GM19351 (cell line): ENCODE data around the gene RNF187.
A peak's percentile ranks its signal among the peaks of the same experiment; 100 is the strongest.
"Not testable (repeated sequence)": the region's sequence is repeated elsewhere in the genome, so short reads cannot be mapped to it uniquely, and the experiment has no call there.

ENCODE experiments used
- ATAC-seq: cut with Tn5 transposase; IDR thresholded peaks from one replicate; pipeline ENCODE4 v1.9.1; 2021; ENCODE audit warnings: mild to moderate bottlenecking, moderate library complexity; ENCODE audit not compliant: unreplicated experiment

The RNF187 gene

DNA sequence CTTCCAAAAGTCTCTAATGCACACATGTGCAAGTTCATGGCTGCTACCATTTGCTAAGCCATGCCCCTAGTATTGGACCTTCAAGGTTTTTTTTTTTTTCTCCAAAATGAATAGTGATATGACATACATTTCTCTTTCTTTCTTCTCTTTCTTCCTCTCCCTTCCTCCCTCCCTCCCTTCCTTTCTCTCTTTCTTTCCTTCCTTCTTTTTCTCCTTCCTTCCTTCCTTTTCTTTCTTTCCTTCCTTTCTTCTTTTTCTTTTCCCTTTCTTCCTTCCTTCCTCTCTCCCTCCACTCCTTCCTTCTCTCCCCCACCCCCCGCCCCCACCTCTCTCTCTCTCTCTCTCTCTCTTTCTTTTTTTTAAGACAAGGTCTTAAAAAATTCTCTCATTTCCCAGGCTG lies 3.4 kb upstream of the RNF187 start:
- ATAC-seq: no peak

DNA sequence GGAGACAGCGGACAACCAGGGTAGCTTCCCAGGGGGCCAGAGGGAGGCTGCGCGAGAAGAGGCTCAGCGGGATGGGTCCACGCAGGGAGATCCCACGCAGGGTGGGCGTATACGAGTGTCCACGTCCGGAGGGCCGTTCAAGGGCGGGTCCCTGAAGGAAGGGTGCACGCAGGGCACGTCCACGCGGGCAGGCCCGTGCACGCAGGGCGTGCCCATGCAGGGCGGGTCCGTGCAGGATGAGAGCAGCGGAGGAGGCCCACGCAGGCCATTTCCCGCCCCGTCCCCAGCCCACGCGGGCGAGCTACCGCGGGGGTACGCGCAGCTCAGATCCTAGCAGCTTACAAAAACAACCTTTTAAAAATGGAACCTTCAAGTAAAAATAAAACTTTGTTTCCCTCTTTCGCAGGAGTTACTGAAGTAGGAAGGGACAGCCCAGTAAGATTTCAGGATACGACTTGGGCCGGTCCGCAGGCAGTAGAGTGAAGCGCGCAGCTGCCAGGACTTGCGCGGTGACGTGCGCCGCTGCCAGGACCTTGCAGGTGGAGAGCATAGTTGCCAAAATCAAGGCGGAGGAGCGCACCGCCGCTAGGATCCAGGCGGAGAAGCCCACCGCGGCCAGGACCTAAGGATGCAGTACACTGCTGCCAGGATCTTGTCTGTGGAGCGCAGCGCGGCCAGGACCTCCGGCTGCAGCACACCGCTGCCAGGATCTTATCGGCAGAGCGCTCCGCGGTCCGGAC lies 416 bp upstream of the RNF187 start:
- ATAC-seq: peak; percentile 57

DNA sequence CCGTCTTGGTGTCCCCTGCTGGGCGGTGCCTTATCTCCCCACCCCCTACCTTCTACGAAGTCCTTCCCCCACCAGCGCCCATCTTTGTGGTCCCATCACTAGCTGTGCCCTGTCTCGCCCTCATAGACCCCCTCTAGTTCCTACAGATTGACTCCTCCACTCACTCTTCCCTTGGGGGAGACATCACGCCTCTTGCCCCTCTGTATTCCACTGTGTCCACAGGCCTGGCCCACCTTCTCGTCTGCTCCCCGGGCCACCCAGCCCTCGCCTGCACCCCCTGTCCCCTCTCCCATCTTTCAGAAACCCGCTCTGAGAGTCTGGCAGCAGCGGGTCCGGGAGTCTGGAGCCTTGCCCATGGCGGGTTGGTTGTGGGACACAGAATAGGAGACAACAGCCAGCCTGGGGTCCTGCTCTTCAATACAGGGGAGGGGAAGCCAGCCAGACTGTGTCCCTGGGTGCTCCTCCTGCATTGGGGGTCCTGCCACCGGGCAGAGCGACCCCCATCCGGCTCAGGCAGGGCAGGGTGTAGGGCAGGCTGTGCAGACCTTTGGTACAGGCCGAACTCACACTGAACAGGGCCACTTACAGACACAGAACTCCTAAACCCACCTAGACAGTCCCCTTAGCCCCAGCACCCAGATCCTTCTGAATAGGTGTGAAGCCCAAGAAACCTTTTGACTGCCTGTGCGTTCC lies 1.1 kb downstream of the RNF187 start:
- no peak for ATAC-seq

DNA sequence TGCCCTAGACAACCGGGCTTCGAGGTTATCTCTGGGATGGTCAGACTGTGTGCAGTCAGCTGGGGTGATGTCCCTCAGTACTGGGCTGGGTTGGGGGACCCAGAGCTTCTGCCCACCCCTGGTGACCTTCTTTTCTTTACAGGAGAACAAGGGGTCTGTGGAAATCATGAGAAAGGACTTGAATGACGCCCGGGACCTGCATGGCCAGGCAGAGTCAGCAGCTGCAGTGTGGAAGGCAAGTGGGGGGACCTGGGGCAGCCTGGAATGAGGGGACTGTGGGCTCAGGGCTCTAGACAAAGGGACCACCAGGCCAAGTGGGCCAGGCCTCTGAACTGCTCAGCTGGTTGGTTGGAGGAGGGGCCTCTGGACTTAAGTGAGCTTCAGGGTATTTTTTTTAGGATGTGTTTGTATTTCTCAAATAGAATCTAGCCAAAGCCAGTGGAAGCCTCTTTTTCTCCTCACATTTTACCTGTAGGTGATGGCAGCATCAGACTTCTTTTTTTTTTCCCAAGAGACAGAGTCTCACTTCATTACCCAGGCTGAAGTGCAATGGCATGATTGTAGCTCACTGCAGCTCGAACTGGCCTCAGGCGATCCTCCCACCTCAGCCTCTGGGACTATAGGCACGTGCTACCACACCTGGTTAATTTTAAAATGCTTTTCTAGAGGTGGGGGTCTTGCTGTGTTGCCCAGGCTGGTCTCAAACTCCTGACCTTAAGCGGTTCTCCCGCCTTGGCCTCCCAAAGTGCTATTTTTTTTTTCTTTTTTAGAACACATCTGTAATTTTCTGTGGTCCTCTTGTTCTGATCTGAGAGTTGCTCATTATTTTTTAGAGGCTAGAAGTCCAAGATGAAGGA lies 1.9 kb downstream of the RNF187 start:
- no peak for ATAC-seq

DNA sequence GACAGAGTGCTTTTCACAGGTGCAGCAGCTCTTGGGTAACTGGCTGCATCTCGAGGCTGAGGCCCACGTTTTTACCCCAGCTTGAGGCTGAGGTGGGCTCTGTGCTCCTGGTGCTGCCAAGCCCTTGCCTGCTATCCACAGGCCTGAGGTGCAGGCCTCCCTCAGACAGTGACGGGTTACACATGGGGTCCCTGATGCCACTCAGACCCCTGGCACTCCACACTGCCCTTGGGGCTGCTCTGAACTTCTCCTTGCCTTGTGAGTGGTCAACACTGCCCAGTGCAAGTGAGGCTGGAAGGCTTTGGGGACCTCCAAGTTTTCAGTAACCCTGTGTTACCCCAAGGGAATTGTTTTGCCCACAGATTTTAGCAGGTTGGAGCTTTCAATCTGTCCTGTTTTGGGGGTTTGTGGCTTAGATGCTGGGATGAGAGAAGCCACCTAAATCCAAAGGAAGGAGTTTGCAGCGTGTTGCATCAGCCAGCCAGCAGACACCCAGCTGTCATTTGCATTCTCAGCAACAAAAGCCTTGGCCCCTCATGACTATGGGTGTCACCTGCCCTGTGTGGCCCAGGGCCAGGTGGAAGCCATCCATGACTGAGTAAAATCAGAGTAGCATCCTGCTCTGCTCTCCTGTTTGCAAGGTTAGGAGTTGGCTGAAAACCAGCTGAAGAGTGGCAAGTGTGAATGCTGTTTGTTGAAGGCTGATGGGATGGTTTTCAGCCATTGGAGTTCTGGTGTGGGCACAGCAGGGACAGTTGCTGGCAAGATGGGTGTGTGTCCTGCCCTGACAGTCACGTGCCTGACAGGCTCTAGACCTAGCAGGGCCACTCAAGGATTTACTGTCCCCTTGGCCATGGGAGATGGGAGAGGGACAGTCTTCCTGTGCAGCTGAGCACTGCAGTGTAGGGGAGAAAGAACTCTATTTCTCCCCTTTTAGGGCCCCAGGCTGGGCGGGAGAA lies 3.2 kb downstream of the RNF187 start:
- ATAC-seq: no peak

DNA sequence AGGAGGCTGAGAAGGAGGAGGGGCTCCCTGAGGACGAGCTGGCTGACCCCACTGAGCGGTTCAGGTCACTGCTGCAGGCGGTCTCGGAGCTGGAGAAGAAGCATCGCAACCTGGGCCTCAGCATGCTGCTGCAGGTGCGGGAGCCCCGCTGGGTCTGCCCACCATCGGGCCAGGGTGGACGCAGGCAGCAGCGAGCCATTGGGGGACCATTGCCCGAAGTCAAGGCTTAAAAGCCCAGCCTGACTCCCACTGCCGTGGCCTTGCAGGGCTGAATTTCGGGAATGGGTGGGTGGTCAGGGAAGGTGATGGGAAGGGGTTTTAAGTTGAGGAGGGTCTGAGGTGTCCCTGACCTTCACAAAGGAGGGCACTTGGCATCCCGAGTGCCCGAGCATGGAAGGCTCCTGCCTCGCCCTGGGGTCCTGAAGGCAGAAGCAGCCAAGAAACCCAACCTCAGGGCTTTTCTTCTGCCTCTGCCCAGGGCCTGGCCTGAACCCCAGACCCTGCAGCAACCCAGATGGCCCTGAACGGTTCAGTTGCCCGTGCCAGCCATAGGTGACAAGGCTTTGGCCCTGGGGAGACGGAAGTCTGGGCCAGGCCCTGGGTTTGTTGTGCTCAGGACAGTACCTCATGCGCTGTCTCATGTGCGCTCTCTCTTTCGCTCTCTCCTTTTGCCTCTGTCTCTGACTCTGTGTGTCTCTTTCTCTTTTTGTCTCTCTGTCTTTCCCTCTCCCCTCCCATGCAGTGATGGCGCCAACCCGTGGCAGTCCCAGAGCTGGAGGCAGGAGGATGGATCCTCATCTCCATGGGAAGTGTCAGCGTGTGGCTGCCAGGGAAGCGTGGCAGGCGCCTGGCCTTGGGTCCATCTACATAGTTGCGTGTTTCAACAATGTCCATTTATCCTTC lies 6.2 kb downstream of the RNF187 start:
- no peak for ATAC-seq

DNA sequence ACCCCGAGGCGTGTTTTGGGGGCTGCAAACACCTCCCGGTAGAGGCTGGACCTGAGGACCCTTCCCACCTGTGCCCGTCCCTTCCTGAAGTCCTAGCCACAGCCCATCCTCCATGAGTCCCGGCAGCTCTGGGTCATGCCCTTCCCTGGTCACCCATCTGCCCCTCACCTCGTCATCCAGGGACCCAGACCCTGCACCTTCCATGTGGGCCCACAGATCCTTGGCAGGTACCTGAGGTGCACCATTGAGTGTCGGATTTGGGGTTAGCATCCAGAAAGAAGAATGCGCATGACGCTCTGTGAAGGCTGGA lies 6.8 kb downstream of the RNF187 start:
- ATAC-seq: no peak

DNA sequence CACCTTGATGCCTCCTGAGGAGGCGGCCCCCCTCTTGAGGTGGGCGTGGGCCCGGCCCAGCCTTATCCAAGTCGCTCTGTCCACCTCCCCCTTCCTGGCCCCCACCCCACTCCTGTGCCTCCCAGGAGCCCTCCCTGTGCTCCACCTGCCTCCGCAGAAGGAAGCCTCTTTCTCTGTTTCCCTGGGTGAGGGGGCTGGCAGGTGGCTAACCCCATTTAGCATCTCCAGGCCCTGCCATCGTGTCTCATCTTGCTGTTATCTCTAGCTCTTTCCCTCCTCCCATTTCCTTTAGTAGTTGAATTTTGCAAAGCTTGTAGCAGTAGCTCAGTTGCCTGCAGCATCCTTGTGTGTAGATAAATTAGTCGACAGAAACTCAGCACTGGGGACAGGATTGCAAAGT lies 7.2 kb downstream of the RNF187 start:
- ATAC-seq: no peak

DNA sequence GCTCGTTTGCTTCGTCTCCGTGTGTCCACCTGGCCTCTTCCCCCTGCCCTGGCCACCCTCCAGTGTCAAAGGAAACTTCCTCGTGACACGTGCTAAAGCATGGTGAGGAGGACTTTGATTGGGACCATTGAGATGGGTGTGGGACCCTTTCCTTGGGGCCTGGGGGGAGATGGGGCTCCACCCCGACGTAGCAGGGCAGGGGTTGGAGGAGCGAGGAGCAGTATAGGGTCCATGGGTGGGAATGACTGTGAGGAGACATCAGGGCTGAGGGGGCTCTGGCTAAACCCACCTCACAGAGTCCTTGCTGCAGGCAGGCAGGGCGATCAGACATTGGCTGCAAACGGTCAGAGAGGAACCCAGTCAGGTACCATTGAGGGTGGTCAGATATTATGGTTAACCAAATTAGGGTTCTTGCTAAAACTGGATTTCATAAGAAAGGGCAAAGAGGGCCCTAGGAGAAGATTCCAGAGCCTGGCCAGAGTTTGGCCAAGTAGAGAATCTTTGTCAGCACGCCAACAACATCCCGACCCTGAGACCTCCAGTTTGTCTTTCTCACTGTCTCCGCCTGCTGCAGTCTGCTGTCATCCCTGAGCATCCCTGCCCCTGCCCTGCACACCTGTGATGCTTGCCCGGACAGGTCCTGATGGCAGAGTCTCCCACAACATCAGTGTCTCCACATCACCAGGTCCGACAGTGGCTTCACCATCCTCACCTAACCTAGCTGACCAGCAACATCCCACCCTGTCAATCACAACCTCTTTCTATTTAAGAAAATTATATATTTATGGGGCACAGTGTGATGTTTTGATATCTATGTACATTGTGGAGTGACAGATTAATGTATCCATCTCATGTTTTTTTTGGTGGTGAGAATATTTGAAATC lies 8.0 kb downstream of the RNF187 start:
- ATAC-seq: no peak

DNA sequence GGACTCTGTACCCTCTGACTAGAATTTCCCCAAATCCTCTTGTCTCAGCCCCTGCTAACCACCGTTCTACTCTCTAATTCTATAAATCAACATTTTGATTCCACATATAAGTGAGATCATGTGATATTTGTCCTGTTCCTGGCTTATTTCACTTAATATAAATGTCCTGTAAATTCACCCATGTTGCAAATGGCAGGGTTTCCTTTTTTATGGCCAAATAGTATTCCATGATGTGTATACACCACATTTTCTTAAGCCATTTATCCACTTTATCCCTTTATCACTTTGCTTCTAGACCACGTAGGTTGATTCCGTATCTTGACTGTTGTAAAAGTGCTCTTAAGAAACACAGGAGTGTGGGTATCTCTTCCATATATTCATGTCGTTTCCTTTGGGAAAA lies 8.9 kb downstream of the RNF187 start:
- no peak for ATAC-seq

DNA sequence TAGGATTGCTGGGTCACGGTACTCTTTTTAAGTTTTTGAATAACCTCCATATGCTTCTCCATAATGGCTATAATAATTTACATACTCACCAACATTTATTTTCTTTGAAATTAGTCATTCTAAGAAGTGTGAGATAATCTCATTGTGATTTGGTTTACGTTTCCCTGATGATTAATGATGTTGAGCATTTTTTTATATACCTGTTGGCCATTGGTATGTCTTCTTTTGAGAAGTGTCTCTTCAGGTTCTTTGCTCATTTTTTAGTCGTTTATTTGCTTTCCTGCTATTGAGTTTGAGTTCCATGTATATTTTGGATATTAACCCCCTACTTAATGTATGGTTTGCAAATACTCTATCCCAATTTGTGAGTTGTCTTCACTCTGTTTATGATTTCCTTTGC lies 9.3 kb downstream of the RNF187 start:
- ATAC-seq: no peak

DNA sequence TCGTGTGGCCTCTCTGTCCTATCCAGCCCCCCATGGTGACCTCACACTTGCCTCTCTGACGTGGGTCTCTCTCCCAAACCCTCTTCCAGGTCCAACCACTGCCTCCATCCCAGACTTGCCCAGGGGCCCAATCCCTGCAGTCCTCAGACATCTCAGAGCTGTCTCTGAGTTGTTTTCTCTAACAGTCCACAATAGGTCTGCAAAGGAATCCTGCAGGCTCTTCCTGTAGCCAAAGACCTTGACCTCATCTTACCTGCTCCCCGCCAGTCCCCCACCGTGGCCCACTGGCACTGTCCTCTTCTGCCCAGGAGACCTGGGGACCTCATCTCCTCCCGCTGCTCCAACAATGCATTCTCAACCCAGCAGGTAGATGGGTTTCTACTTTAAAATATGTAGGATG lies 10.0 kb downstream of the RNF187 start:
- ATAC-seq: no peak

DNA sequence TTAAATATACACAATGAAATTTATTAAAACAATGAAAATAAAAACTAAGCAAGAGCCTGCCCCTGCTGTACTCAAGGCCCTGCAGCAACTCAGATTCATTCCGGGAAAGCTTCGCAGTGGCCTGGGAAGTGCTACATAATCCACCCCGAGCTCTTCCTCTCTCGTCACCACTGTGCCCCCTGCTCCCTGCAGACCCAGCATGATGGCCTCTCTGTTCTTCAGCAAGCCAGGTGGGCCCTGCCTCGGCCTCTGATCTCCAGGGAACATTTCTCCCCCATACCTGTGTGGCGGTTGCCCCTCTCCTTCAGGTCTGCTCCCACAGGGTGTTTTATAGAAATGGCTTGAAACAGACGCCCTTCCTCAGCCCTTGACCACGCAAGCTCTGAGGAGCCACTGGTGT lies 10.6 kb downstream of the RNF187 start:
- ATAC-seq: no peak

DNA sequence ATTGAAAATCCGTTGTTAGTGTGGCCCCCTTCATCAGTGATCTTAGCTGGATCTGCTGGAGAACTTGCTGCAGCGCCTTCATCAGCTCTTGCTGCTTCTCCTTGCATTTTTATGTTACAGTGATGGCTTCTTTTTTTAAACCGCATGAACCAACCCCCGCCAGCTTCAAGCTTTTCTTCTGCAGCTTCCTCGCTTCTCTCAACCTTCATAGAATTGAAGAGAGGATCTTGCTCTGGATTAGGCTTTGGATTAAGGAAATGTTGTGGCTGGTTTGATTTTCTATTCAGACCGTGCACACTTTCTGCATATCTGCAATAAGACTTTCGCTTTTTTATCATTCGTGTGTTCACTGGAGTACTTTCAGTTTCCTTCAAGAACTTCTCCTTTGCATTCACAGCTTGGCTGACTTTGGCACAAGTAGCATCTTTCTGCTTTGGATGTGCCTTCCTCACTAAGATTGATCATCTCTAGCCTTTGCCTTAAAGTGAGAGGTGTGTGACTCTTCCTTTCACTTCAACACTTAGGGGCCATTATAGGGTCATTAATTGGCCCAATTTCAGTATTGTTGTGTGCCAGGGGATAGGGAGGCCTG lies 13.1 kb downstream of the RNF187 start:
- ATAC-seq: no peak

DNA sequence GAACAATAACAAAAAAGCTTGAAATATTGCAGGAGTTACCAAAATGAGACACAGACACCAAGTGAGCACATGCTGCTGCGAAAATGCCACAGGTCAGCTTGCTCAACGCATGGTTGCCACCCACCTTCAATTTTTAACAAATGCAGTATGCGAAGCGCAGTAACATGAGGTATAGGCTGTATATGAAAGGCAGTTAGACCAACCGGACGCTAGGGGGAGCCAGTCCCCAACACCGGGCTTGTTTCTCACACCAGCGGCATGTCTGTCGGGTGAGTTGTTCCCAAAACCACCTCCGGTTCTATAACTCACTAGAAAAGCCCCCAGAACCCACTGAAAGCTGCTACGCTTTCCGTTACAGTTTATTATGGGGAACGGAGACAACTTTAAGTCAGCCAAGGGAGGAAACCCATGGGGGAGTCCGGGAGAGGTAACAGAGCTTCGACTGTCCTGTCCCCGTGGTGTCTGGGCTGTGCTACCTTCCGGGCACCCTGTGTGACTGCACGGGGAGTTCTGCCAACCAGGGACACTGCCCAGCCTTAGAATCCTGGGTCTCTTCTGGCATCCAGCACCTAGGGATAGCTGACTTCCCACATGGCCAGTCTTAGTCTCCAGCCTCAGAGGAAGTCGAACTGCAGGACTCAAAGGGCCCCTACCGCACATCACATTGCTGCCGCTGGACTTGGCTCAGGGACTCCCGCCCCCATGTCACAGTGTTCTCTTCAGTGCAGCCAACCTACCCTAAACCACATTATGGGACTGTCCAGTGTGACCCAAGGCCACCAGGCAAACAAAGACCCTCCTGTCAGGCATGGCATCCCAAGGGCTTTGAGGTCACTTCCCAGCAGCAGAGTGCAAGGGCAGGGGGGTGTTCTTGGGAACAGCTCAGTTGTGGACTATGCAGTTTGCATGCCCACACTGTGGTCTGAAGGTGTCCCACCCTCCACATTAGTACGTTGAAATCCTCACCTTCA lies 14.0 kb downstream of the RNF187 start:
- peak; percentile 96 for ATAC-seq

DNA sequence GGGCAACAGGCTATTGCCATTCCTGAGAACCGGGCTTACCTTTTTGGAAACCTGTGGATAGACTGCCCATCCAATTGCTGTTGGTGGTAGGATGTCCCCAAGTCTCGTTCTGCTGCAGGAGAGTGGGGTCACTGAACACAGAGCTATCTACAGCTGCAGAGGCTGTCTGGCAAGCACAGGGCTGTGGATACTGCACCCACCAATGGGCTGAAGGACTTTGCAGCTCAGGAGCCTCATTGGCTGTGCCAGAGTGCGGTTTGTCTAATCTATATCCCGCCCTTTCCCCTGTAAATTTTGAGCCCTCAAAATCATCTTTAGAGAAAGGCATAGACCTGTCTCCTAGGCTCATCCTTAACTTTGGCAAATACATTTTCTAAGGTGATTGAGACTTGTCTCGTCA lies 15.3 kb downstream of the RNF187 start:
- no peak for ATAC-seq

DNA sequence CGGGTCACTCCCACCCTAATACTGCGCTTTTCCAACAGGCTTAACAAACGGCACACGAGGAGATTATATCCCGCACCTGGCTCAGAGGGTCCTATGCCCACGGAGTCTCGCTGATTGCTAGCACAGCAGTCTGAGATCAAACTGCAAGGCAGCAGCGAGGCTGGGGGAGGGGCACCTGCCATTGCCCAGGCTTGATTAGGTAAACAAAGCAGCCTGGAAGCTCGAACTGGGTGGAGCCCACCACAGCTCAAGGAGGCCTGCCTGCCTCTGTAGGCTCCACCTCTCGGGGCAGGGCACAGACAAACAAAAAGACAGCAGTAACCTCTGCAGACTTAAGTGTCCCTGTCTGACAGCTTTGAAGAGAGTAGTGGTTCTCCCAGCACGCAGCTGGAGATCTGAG lies 18.8 kb downstream of the RNF187 start:
- ATAC-seq: not testable (repeated sequence)
